ENCODE results near the gene CDKN2B.
"Not testable (repeated sequence)": the region's sequence is repeated elsewhere in the genome, so short reads cannot be mapped to it uniquely, and the experiment has no call there.

The CDKN2B gene

GRCh38 chr9:21968331-21969010 is 40.6 kb downstream of the CDKN2B start:
- no peak for DNase-seq

DNA sequence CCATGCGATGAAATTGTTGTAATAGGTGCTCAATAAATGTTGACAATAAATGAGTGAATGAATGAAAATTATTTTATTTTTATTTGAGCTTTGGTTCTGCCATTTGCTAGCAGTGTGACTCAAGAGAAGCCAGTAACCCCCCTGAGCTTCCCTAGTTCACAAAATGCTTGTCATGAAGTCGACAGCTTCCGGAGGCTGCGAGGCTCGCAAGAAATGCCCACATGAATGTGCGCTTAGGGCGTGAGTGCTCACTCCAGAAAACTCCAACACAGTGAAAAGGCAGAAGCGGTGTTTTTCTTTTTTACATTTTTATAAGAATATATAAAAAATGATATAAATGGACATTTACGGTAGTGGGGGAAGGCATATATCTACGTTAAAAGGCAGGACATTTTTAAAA is 41.4 kb downstream of the CDKN2B start:
- DNase-seq: no peak

GRCh38 chr9:21967169-21967568 is 41.9 kb downstream of the CDKN2B start:
- DNase-seq: no peak

DNA sequence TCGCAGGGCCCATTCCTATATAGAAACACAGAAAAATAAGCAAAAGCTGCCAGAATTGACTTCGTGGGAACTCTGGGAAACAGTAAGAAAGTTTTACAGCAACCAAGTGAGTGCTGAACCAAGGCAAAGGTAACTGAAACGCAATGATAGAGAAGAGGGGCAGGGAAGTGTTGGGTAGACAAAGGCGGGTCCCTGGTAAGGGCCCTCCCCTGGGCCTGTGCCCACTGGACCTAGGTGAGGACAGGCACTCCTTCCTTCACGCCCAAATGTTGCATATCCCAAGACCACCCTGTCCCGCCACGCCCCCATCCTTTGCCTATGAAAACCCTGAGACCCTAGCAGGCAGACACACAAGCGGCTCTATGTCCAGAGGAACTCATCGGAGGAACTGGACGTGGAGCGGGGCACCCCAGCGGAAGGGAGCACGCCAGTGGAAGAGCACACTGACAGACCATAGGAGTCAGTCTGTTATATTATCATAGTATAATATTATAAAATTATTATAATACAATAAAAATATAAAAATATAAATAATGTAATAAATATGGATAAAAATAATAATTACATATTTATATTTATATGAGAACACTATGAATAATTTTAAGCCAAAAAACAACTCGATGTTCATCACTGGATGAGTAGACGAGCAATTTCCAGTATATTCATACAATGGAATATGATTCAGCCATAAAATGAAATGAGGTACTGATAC is 42.8 kb downstream of the CDKN2B start:
- DNase-seq: no peak

GRCh38 chr9:21965401-21965951 is 43.6 kb downstream of the CDKN2B start:
- peak; percentile 67 for DNase-seq

DNA sequence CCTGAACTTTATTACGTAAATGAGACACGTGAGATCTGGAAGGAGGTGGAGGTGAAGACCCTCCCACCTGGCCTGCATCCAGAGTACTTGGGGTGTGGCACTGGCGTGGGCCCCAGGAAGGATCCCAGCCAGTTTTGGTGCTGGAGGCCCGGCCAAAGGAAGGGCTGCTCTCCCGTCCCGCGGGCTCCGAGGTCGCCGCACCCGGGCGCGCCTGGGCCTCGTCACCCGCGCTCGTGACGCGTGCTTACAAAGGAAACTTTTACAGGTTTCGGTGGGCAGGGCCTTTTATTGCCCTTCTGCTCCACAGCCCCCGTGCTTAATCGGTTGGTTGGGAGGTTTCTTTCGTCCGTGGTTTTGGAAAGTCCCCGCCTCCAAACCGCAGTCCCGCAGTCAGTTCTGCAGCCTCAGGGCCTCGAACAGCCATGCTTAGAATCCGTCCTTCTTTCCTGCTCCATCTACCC is 44.1 kb downstream of the CDKN2B start:
- no peak for DNase-seq

DNA sequence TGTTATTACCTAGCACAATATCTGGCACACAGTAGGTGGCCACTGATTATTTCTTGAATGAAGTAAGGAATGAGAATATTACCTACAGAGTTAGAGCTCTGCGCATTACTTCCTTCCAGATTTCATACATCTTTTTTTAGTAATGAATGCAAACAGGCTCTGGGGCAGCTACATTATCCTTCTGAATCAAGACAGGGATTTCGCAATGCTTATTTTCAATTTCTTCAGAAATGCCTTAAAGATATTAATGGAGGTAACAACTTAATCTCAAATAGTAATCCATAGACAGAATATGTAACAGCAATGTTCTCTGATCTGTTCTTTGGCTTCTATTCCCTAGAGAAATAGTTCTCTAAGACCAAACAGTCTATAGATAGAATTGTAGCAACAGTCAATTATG is 47.5 kb downstream of the CDKN2B start:
- DNase-seq: no peak

DNA sequence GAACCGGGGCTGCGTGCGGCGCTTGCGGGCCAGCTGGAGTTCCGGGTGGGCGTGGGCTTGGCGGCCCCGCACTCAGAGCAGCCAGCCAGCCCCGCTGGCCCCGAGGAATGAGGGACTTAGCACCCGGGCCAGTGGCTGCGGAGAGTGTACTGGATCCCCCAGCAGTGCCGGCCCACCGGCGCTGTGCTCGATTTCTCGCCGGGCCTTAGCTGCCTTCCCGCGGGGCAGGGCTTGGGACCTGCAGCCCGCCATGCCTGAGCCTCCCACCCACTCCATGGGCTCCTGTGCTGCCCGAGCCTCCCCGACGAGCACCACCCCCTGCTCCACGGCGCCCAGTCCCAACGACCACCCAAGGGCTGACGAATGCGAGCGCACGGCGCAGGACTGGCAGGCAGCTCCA is 49.8 kb downstream of the CDKN2B start:
- not testable (repeated sequence) for DNase-seq

DNA sequence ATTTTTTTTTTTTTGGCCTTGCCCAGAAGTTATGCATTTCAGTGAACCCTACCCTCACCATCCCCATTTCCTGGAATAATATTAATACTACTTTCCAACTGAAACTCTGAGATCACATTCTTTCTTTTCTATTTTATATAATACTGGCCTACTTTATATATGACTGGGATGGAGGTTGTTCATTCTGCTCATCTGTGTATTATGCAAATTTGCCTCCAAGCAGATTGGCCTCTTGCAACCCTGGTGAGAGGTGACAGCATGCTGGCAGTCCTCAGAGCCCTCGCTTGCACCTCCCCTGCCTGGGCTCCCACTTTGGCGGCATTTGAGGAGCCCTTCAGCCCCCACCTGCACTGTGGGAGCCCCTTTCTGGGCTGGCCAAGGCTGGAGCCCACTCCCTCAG is 50.3 kb downstream of the CDKN2B start:
- DNase-seq: no peak
